SK-N-SH (cell line): ENCODE measurements around the gene DHX16. TPM values are rescaled to one million over a fixed set of nuclear protein-coding genes. Genes with fewer than 3 reads are reported as not detected.

Experiments
- CTCF ChIA-PET: fragments of 300-600, 350-600 bp; formaldehyde crosslinking; extraction: SDS; loops from one replicate; lab custom pipeline; 2021; lab: Yijun Ruan, JAX
- POLR2A ChIA-PET: fragments of 350-600 bp; sonication (Branson Sonifier 250); formaldehyde crosslinking; extraction: SDS; loops from one replicate; lab custom pipeline; 2020; ENCODE audit warnings: antibody characterized with exemption, inconsistent platforms; lab: Yijun Ruan, JAX
- DNase-seq: peaks from one replicate; pipeline ENCODE4 v3.0.0; 2012
- H2AFZ ChIP-seq: fragments of 200-600 bp; sonication (generic); 2 replicates; pipeline ENCODE4 v1.8.1; 2016; ENCODE audit warnings: antibody characterized with exemption, mild to moderate bottlenecking, low read depth
- H3F3A ChIP-seq: fragments of 200-600 bp; sonication (generic); replicated peaks from 2 replicates; pipeline ENCODE3; 2016; ENCODE audit warnings: antibody characterized with exemption, mild to moderate bottlenecking; ENCODE audit not compliant: insufficient read depth
- H3K27ac ChIP-seq, 2 experiments: fragments of 200-500 bp in 1 of 2; fragments of 200-600 bp in 1 of 2; sonication (Bioruptor generic) in 1 of 2; sonication (generic), shearing (Covaris generic) in 1 of 2; 2 replicates each; pipeline versions ENCODE4 v1.5.1 to v1.6.1; 2014 to 2016; ENCODE audit warnings: low read depth in 2 of 2, inconsistent platforms in 1 of 2, low read length in 1 of 2, mild to moderate bottlenecking in 1 of 2, mixed read lengths in 1 of 2
- H3K27me3 ChIP-seq: fragments of 200-600 bp; sonication (generic), shearing (Covaris generic); 2 replicates; pipeline ENCODE4 v1.6.1; 2016; ENCODE audit warnings: mixed run types; ENCODE audit not compliant: insufficient read depth
- H3K36me3 ChIP-seq, 2 experiments: fragments of 200-500 bp in 1 of 2; fragments of 200-600 bp in 1 of 2; sonication (Bioruptor generic) in 1 of 2; sonication (generic) in 1 of 2; replicated peaks in 1 of 2; 2 replicates each; pipeline versions ENCODE3 to v1.5.1; 2014 to 2016; ENCODE audit warnings: low read length in 1 of 2, mild to moderate bottlenecking in 1 of 2; ENCODE audit not compliant: insufficient read depth in 2 of 2, control insufficient read depth in 1 of 2
- H3K4me1 ChIP-seq, 2 experiments: fragments of 200-500 bp in 1 of 2; fragments of 200-600 bp in 1 of 2; sonication (Bioruptor generic) in 1 of 2; sonication (generic), shearing (Covaris generic) in 1 of 2; 2 replicates each; pipeline versions ENCODE4 v1.5.1 to v1.6.1; 2014 to 2016; ENCODE audit warnings: low read depth in 1 of 2, low read length in 1 of 2, mixed run types in 1 of 2; ENCODE audit not compliant: insufficient read depth in 2 of 2, control insufficient read depth in 1 of 2
- H3K4me2 ChIP-seq: fragments of 200-600 bp; sonication (generic), shearing (Covaris generic); 2 replicates; pipeline ENCODE4 v1.6.1; 2017; ENCODE audit warnings: mixed run types
- H3K4me3 ChIP-seq, 2 experiments: fragments of 200-500 bp in 1 of 2; fragments of 200-600 bp in 1 of 2; sonication (Bioruptor generic) in 1 of 2; sonication (generic), shearing (Covaris generic) in 1 of 2; 2 replicates each; pipeline versions ENCODE4 v1.5.1 to v1.8.1; 2014 to 2016; ENCODE audit warnings: low read depth in 2 of 2, inconsistent platforms in 1 of 2, low read length in 1 of 2, mild to moderate bottlenecking in 1 of 2, mixed read lengths in 1 of 2, moderate library complexity in 1 of 2
- H3K79me2 ChIP-seq: fragments of 200-600 bp; sonication (generic); 2 replicates; pipeline ENCODE4 v1.8.1; 2017; ENCODE audit warnings: mild to moderate bottlenecking; ENCODE audit not compliant: insufficient read depth
- H3K9ac ChIP-seq: fragments of 200-600 bp; sonication (generic); 2 replicates; pipeline ENCODE4 v1.6.1; 2017; ENCODE audit warnings: mixed run types
- H3K9me2 ChIP-seq: fragments of 200-600 bp; sonication (generic); 2 replicates; pipeline ENCODE4 v1.6.1; 2017; ENCODE audit warnings: mixed run types
- H3K9me3 ChIP-seq: fragments of 200-600 bp; sonication (generic); 2 replicates; pipeline ENCODE4 v1.6.1; 2017; ENCODE audit warnings: mixed run types, mild to moderate bottlenecking, moderate library complexity
- H4K20me1 ChIP-seq: fragments of 200-600 bp; sonication (generic); 2 replicates; pipeline ENCODE4 v1.6.1; 2017; ENCODE audit warnings: mild to moderate bottlenecking, mixed run types; ENCODE audit not compliant: insufficient read depth
- CHD2 ChIP-seq: fragments of 150-350 bp; IDR thresholded peaks from 2 replicates; pipeline ENCODE4 v1.6.1; 2018; ENCODE audit warnings: low read length; ENCODE audit not compliant: partially characterized antibody
- ELF1 ChIP-seq: IDR thresholded peaks from 2 replicates; pipeline ENCODE4 v1.4.0; 2012
- EP300 ChIP-seq, 2 experiments: IDR thresholded peaks; 2 replicates each; pipeline versions ENCODE4 v1.4.0 to v1.6.1; 2012; ENCODE audit warnings: borderline replicate concordance in 1 of 2, low read depth in 1 of 2, low read length in 1 of 2
- FOSL2 ChIP-seq: IDR thresholded peaks from 2 replicates; pipeline ENCODE4 v1.4.0; 2012; ENCODE audit warnings: low read depth, mild to moderate bottlenecking, moderate library complexity, borderline replicate concordance
- FOXJ3 ChIP-seq: sonication (generic); formaldehyde crosslinking; IDR thresholded peaks from 2 replicates; pipeline ENCODE4 v1.5.1; 2020; ENCODE audit warnings: mild to moderate bottlenecking, missing genetic modification reagents
- GABPA ChIP-seq: IDR thresholded peaks from 2 replicates; pipeline ENCODE4 v1.4.0; 2012; ENCODE audit warnings: low read depth, mild to moderate bottlenecking
- MAX ChIP-seq: IDR thresholded peaks from 2 replicates; pipeline ENCODE4 v1.4.0; 2012; ENCODE audit warnings: low read depth
- MEF2A ChIP-seq: IDR thresholded peaks from 2 replicates; pipeline ENCODE4 v1.4.0; 2012; ENCODE audit warnings: low read depth, borderline replicate concordance
- MXI1 ChIP-seq: IDR thresholded peaks from 2 replicates; pipeline ENCODE4 v1.6.1; 2012; ENCODE audit warnings: mild to moderate bottlenecking, low read depth, low read length, improper control_type of control experiment
- NRF1 ChIP-seq: IDR thresholded peaks from 2 replicates; pipeline ENCODE4 v1.6.1; 2012; ENCODE audit warnings: low read depth, mild to moderate bottlenecking, low read length
- POLR2AphosphoS5 ChIP-seq: IDR thresholded peaks from 2 replicates; pipeline ENCODE4 v1.6.1; 2012; ENCODE audit warnings: low read depth, low read length
- REST ChIP-seq: IDR thresholded peaks from 2 replicates; pipeline ENCODE4 v1.6.1; 2012; ENCODE audit warnings: mild to moderate bottlenecking, low read depth, low read length, moderate library complexity
- RFX5 ChIP-seq: IDR thresholded peaks from 2 replicates; pipeline ENCODE4 v1.6.1; 2012; ENCODE audit warnings: mild to moderate bottlenecking, improper control_type of control experiment, low read length
- SIN3A ChIP-seq: IDR thresholded peaks from 2 replicates; pipeline ENCODE4 v1.6.1; 2012; ENCODE audit warnings: low read depth, mild to moderate bottlenecking, low read length, moderate library complexity, borderline replicate concordance
- TAF1 ChIP-seq: IDR thresholded peaks from 2 replicates; pipeline ENCODE4 v1.6.1; 2012; ENCODE audit warnings: low read depth, mild to moderate bottlenecking, low read length, moderate library complexity, borderline replicate concordance
- TCF12 ChIP-seq: IDR thresholded peaks from 2 replicates; pipeline ENCODE4 v1.4.0; 2012
- USF1 ChIP-seq: IDR thresholded peaks from 2 replicates; pipeline ENCODE4 v1.4.0; 2012; ENCODE audit warnings: low read depth, borderline replicate concordance
- USF2 ChIP-seq: fragments of 150-350 bp; IDR thresholded peaks from 2 replicates; pipeline ENCODE4 v1.6.1; 2017; ENCODE audit warnings: antibody characterized with exemption, low read length, low read depth, borderline replicate concordance
- YY1 ChIP-seq: IDR thresholded peaks from 2 replicates; pipeline ENCODE4 v1.4.0; 2012; ENCODE audit warnings: low read depth, mild to moderate bottlenecking
- ZBTB33 ChIP-seq: IDR thresholded peaks from 2 replicates; pipeline ENCODE4 v1.4.0; 2012; ENCODE audit warnings: low read depth, borderline replicate concordance
- WGBS: methylation state at CpG from one replicate; pipeline ENCODE4 v1.1.6; 2017; ENCODE audit warnings: low lambda C conversion rate; 5-methylcytosine and 5-hydroxymethylcytosine counted together
- polyA plus RNA-seq, 3 experiments: library from polyadenylated mRNA; depleted of rRNA; stranded (reverse); fragments of >200 nt; gene quantifications; 2 replicates each; pipeline ENCODE4 v1.2.3, GENCODE V29; 2012

The DHX16 gene
- polyA plus RNA-seq, 1 of the 3 experiments (the other 2 are of a cell fraction): 59.8 TPM

GRCh38 chr6:30683183-30683979 is 10.6 kb upstream of the DHX16 start:
- Histone ChIP-seq H3K27ac (peak overlapping the region; percentile 93 to 97), H3K4me3 (peak overlapping the region; percentile 74 to 77), H3K27me3 (no peaks in the 10 kb centered on the region), H3K79me2 (peaks cover 100% of the 10 kb centered on the region), H3K36me3 (peaks cover 7 to 29% of the 10 kb centered on the region in 2 experiments)
- POLR2A ChIA-PET: interaction anchor here (0.6 to 1.4 kb wide), 4 partner anchors 34 to 218 kb away, joined by 4 read pairs; partner anchors contain the start of gene MDC1
- TF ChIP-seq ZBTB33 (no peak), USF2 (no peak), NRF1 (no peak), CHD2 (no peak), GABPA (no peak), SIN3A (no peak), MEF2A (no peak), ELF1 (no peak), TAF1 (no peak), REST (no peak), USF1 (no peak), YY1 (no peak), TCF12 (no peak), RFX5 (no peak), POLR2AphosphoS5 (no peak), FOSL2 (no peak), MXI1 (no peak), MAX (no peak), EP300 (IDR thresholded peaks at IDR 0.05; ENCODE audit: borderline replicate concordance in 1 of 2, low read depth in 1 of 2, low read length in 1 of 2) (no peak), FOXJ3 (no peak)
- TF ChIP-seq, all 33 proteins: peak for 0
- H2AFZ ChIP-seq: no peak overlapping the region
- peaks cover 33% of the 10 kb centered on the region for H4K20me1 ChIP-seq
- no peaks in the 10 kb centered on the region for H3K9me3 ChIP-seq
- H3K4me2 ChIP-seq: peak overlapping the region; percentile 98
- DNase-seq: no peak
- H3F3A ChIP-seq: peaks cover 30% of the 10 kb centered on the region
- CTCF ChIA-PET: interaction anchor here (1.2 to 29.8 kb wide), 2 partner anchors 11 to 39 kb away, joined by 4 to 838 read pairs; partner anchors contain the start of genes DHX16, FLOT1, MDC1 and TUBB
- WGBS: 8% methylated on average over 7 of the region's 7 CpGs
- H3K9me2 ChIP-seq: no peaks in the 10 kb centered on the region
- peak overlapping the region; percentile 97 for H3K9ac ChIP-seq
- H3K4me1 ChIP-seq: peaks cover 17 to 64% of the 10 kb centered on the region in 2 experiments; a peak in 3 of 4 replicates
